ENCODE data around the gene INHBE. TPM values are rescaled to one million over a fixed set of nuclear protein-coding genes. Genes with fewer than 3 reads are reported as not detected.

Gene INHBE
- total and polyA plus RNA-seq, 2 of the 8 experiments (the other 6 are each of a cell fraction or from before 2014, with no cell fraction given): 10.2 to 18.8 TPM

DNA sequence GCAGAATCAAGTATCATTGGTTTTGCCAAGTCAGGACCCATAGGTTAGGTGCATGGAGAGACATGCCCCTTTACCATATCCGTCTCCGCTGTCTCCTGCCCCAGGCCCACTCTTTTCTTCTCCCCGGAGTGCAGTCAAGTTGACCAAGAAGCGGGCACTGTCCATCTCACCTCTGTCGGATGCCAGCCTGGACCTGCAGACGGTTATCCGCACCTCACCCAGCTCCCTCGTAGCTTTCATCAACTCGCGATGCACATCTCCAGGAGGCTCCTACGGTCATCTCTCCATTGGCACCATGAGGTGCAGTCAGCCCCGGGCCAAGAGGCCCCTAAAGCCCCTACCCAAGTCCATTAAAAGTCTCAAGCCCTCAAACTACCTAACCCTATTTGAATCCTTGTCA lies 9.5 kb downstream of the INHBE start:
- no peak overlapping the region for H2BK12ac ChIP-seq (ENCODE audit: low read depth, low read length)
- no peak overlapping the region for H4K5ac ChIP-seq (ENCODE audit: insufficient read length, low read depth, low read length)
- H2BK15ac ChIP-seq (ENCODE audit: low read length): no peak overlapping the region
- no peak overlapping the region for H2AFZ ChIP-seq (ENCODE audit: low read length)
- peaks cover 0 to 11% (median 4%) of the 10 kb centered on the region in 4 experiments; a peak in 5 of 8 replicates for H3K36me3 ChIP-seq (ENCODE audit: control insufficient read depth in 2 of 4, insufficient read depth in 4 of 4, low read length in 3 of 4)
- H3K56ac ChIP-seq (replicated peaks; ENCODE audit: insufficient read length, low read depth, low read length): no peak overlapping the region
- WGBS, 2 experiments (ENCODE audit: extremely low coverage in 1 of 2, insufficient coverage in 1 of 2, insufficient read length in 1 of 2, insufficient replicate concordance in 2 of 2, low coverage in 1 of 2, low lambda C conversion rate in 2 of 2, missing lambda C conversion rate in 1 of 2): 94% methylated on average over 12 of the region's 12 CpGs; no CpG with 5 or more reads in 1 of the 2 experiments
- H4K20me1 ChIP-seq (replicated peaks in 1 of 2; ENCODE audit: control insufficient read depth in 1 of 2, insufficient read depth in 2 of 2, low read length in 2 of 2): peaks cover 0 to 2% of the 10 kb centered on the region in 2 experiments
- H3K79me1 ChIP-seq (ENCODE audit: low read depth, low read length): no peaks in the 10 kb centered on the region
- no peak for FAIRE-seq
- no peaks in the 10 kb centered on the region for H3K9me3 ChIP-seq (ENCODE audit: insufficient read depth in 2 of 2, low read depth in 1 of 2, low read length in 1 of 2)
- H2BK20ac ChIP-seq (ENCODE audit: low read length): no peak overlapping the region
- peaks cover 4% of the 10 kb centered on the region; the same call in 1 of the 2 replicates for H3K23me2 ChIP-seq (ENCODE audit: low read depth, low read length)
- H3K9ac ChIP-seq (replicated peaks in 1 of 4; ENCODE audit: extremely low read depth in 1 of 4, low read depth in 3 of 4, low read length in 3 of 4): no peak overlapping the region
- H3K27me3 ChIP-seq (replicated peaks in 1 of 4; ENCODE audit: control insufficient read depth in 3 of 4, extremely low read depth in 1 of 4, insufficient read depth in 3 of 4, low read length in 3 of 4): no peaks in the 10 kb centered on the region
- no peak overlapping the region for H3K14ac ChIP-seq (ENCODE audit: insufficient read length)
- ChIA-PET POLR2A (ENCODE audit: partially characterized antibody) (interaction anchor here (4.8 kb wide), 1 partner anchor 10 kb away, joined by 25 read pairs; the partner anchor contains the start of gene INHBE), CTCF (ENCODE audit: partially characterized antibody) (interaction anchor here (1.0 to 18.5 kb wide), 3 partner anchors 9 to 157 kb away, joined by 3 to 441 read pairs (median 4); partner anchors contain the start of genes ARHGAP9, INHBE and MARS1)
- no peak for DNase-seq (ENCODE audit: low read depth in 1 of 2, low spot score in 2 of 2)
- H2AK5ac ChIP-seq (ENCODE audit: low read depth, low read length): no peak overlapping the region
- no peak overlapping the region for H3K4me3 ChIP-seq (ENCODE audit: extremely low read depth in 1 of 4, insufficient read depth in 2 of 4, low read depth in 3 of 4, low read length in 4 of 4)
- H3K4me2 ChIP-seq (ENCODE audit: insufficient read depth in 1 of 2, low read depth in 2 of 2, low read length in 2 of 2): no peak overlapping the region
- no peak overlapping the region for H3K23ac ChIP-seq (ENCODE audit: insufficient read length)
- no peak overlapping the region for H4K8ac ChIP-seq (ENCODE audit: extremely low read depth, insufficient read depth, low read length)
- no peak overlapping the region for H2BK5ac ChIP-seq (ENCODE audit: low read depth, low read length)
- peaks cover 0 to 4% of the 10 kb centered on the region in 2 experiments; a peak in 1 of 4 replicates for H3K79me2 ChIP-seq (ENCODE audit: control insufficient read depth in 1 of 2, insufficient read depth in 2 of 2, low read length in 2 of 2)
- H2BK120ac ChIP-seq (replicated peaks; ENCODE audit: low read depth, low read length): no peak overlapping the region
- no peak overlapping the region for H4K91ac ChIP-seq (replicated peaks; ENCODE audit: insufficient read length, low read length)
- no peak overlapping the region for H3K18ac ChIP-seq (ENCODE audit: extremely low read depth, low read length)
- no peak overlapping the region for H3K27ac ChIP-seq (ENCODE audit: low read depth, low read length)
- H3K4ac ChIP-seq (replicated peaks; ENCODE audit: insufficient read length, low read depth, low read length): no peak overlapping the region
- H3K4me1 ChIP-seq (replicated peaks in 1 of 4; ENCODE audit: control insufficient read depth in 3 of 4, insufficient read depth in 4 of 4, low read length in 3 of 4): peaks cover 0 to 4% (median 0%) of the 10 kb centered on the region in 4 experiments; a peak in 1 of 7 replicates
- TF ChIP-seq E2F6 (IDR thresholded peaks at IDR 0.05): no peak
- no peak for TF ChIP-seq RFX5 (IDR thresholded peaks at IDR 0.05; ENCODE audit: borderline replicate concordance, low read depth, low read length)
- no peak for TF ChIP-seq BRCA1 (IDR thresholded peaks at IDR 0.05; ENCODE audit: low read depth, low read length)
- TF ChIP-seq GABPA (IDR thresholded peaks at IDR 0.05; ENCODE audit: borderline replicate concordance, insufficient read depth, low read length): no peak
- TF ChIP-seq RXRA (IDR thresholded peaks at IDR 0.05; ENCODE audit: insufficient read depth, low read depth, low read length): no peak
- TF ChIP-seq USF2 (IDR thresholded peaks at IDR 0.05; ENCODE audit: low read length): no peak
- no peak for TF ChIP-seq KDM1A (IDR thresholded peaks at IDR 0.05; ENCODE audit: borderline replicate concordance, low read length)
- TF ChIP-seq SUZ12 (IDR thresholded peaks at IDR 0.05; ENCODE audit: low read length): no peak
- TF ChIP-seq ZNF274 (IDR thresholded peaks at IDR 0.05; ENCODE audit: borderline replicate concordance, extremely low read depth, low read length): no peak
- no peak for TF ChIP-seq CEBPB (IDR thresholded peaks at IDR 0.05; ENCODE audit: low read depth, low read length)
- no peak for TF ChIP-seq SP2 (IDR thresholded peaks at IDR 0.05; ENCODE audit: low read length)
- TF ChIP-seq BCL11A (IDR thresholded peaks at IDR 0.05; ENCODE audit: low read depth in 2 of 2, low read length in 2 of 2): no peak
